HepG2 (cell line): Measurements from ENCODE around the gene PDK2. TPM values are rescaled to one million over a fixed set of nuclear protein-coding genes. Genes with fewer than 3 reads are reported as not detected.

ENCODE experiments used
- AHR ChIP-seq: IDR thresholded peaks from 2 replicates; pipeline ENCODE4 v1.6.1; 2018; ENCODE audit warnings: missing genetic modification reagents, missing compliant biosample characterization
- CENPT ChIP-seq: sonication (generic); formaldehyde crosslinking; IDR thresholded peaks from 2 replicates; pipeline ENCODE4 v1.8.0; 2022; ENCODE audit warnings: low read depth, mild to moderate bottlenecking, moderate library complexity, missing genetic modification reagents
- ELF3 ChIP-seq: IDR thresholded peaks from 2 replicates; pipeline ENCODE4 v1.6.1; 2016; ENCODE audit warnings: missing genetic modification reagents, missing compliant biosample characterization
- FOXA1 ChIP-seq, 2 experiments: fragments of 450-650 bp in 1 of 2; sonication (generic) in 1 of 2; formaldehyde crosslinking in 1 of 2; IDR thresholded peaks; 2 replicates each; pipeline versions ENCODE4 v1.4.0 to v1.6.1; 2016 to 2020; ENCODE audit warnings: missing genetic modification reagents in 1 of 2
- GATAD2A ChIP-seq: IDR thresholded peaks from 2 replicates; pipeline ENCODE4 v1.6.1; 2016
- HOXA3 ChIP-seq: sonication (generic); formaldehyde crosslinking; IDR thresholded peaks from 2 replicates; pipeline ENCODE4 v1.5.0; 2020; ENCODE audit warnings: missing genetic modification reagents
- LCORL ChIP-seq, 2 experiments: fragments of 450-650 bp in 1 of 2; sonication (generic) in 1 of 2; formaldehyde crosslinking in 1 of 2; IDR thresholded peaks; 2 replicates each; pipeline versions ENCODE4 v1.5.0 to v1.6.1; 2017 to 2020; ENCODE audit warnings: antibody characterized with exemption in 1 of 2, missing genetic modification reagents in 1 of 2
- NR2F1 ChIP-seq, 2 experiments: fragments of 450-650 bp in 1 of 2; formaldehyde crosslinking in 1 of 2; IDR thresholded peaks; 2 replicates each; pipeline versions ENCODE4 v1.5.0 to v1.6.1; 2016 to 2020; ENCODE audit warnings: mild to moderate bottlenecking in 1 of 2, missing compliant biosample characterization in 1 of 2, missing genetic modification reagents in 1 of 2, moderate library complexity in 1 of 2
- REPIN1 ChIP-seq: sonication (generic); formaldehyde crosslinking; IDR thresholded peaks from 2 replicates; pipeline ENCODE4 v1.8.0; 2022; ENCODE audit warnings: missing genetic modification reagents, low read depth, mild to moderate bottlenecking, borderline replicate concordance
- TGIF2 ChIP-seq: IDR thresholded peaks from 2 replicates; pipeline ENCODE4 v1.6.1; 2016; ENCODE audit warnings: control low read depth, missing compliant biosample characterization
- ZKSCAN8 ChIP-seq: IDR thresholded peaks from 2 replicates; pipeline ENCODE4 v1.6.1; 2016; ENCODE audit warnings: borderline replicate concordance, missing genetic modification reagents, missing compliant biosample characterization
- ZNF292 ChIP-seq: sonication (generic); formaldehyde crosslinking; IDR thresholded peaks from 2 replicates; pipeline ENCODE4 v1.8.1; 2022; ENCODE audit warnings: mild to moderate bottlenecking, low read depth, missing genetic modification reagents, borderline replicate concordance
- ZNF383 ChIP-seq: sonication (generic); formaldehyde crosslinking; IDR thresholded peaks from 2 replicates; pipeline ENCODE4 v1.4.0; 2020; ENCODE audit warnings: missing genetic modification reagents, mild to moderate bottlenecking, borderline replicate concordance
- ZNF563 ChIP-seq: sonication (generic); formaldehyde crosslinking; IDR thresholded peaks from 2 replicates; pipeline ENCODE4 v1.8.0; 2022; ENCODE audit warnings: mild to moderate bottlenecking, moderate library complexity, missing genetic modification reagents
- ZNF749 ChIP-seq: sonication (generic); formaldehyde crosslinking; IDR thresholded peaks from 2 replicates; pipeline ENCODE4 v1.8.0; 2022; ENCODE audit warnings: mild to moderate bottlenecking, missing genetic modification reagents, moderate library complexity, borderline replicate concordance
- ZNF781 ChIP-seq: sonication (generic); formaldehyde crosslinking; IDR thresholded peaks from 2 replicates; pipeline ENCODE4 v1.5.1; 2020; ENCODE audit warnings: borderline replicate concordance, mild to moderate bottlenecking, missing genetic modification reagents; ENCODE audit errors: not compliant biosample characterization
- ZNF816 ChIP-seq: sonication (generic); formaldehyde crosslinking; IDR thresholded peaks from 2 replicates; pipeline ENCODE4 v1.8.0; 2022; ENCODE audit warnings: missing genetic modification reagents, mild to moderate bottlenecking, borderline replicate concordance
- polyA plus RNA-seq, 8 experiments: library from polyadenylated mRNA; depleted of rRNA in 3 of 8; stranded (reverse) in 7 of 8; unstranded in 1 of 8; fragments of >200 nt; fragmentation: Illumina TruSeq in 4 of 8; extraction: Trizol in 4 of 8; gene quantifications; 2 replicates each; pipeline versions ENCODE4 v1.2.1 to v1.2.3, GENCODE V29; 2011 to 2016; ENCODE audit warnings: low read depth in 4 of 8, missing spikeins in 1 of 8, mixed read lengths in 1 of 8; ENCODE audit not compliant: insufficient read depth in 1 of 8
- total RNA-seq, 5 experiments: library from RNA; depleted of rRNA; stranded (reverse); fragments of >200 nt; fragmentation: Illumina TruSeq; extraction: Trizol; gene quantifications; 2 replicates each; pipeline ENCODE4 v1.2.3, GENCODE V29; 2016; ENCODE audit warnings: low read depth in 1 of 5
- TF ChIP-seq, protein P1 (sequence below): sonication (generic); formaldehyde crosslinking; IDR thresholded peaks from 2 replicates; pipeline ENCODE4 v1.5.0; 2020; ENCODE audit warnings: mild to moderate bottlenecking, missing genetic modification reagents
- TF ChIP-seq, protein P2 (sequence below): sonication (generic); formaldehyde crosslinking; IDR thresholded peaks from 2 replicates; pipeline ENCODE4 v1.4.0; 2020; ENCODE audit warnings: missing genetic modification reagents
- TF ChIP-seq, protein P3 (sequence below): IDR thresholded peaks from 2 replicates; pipeline ENCODE4 v1.6.1; 2016; ENCODE audit warnings: low read depth, borderline replicate concordance
- TF ChIP-seq, protein P4 (sequence below): sonication (generic); formaldehyde crosslinking; IDR thresholded peaks from 2 replicates; pipeline ENCODE4 v1.5.1; 2020; ENCODE audit warnings: missing genetic modification reagents, mild to moderate bottlenecking, borderline replicate concordance
- TF ChIP-seq, protein P5 (sequence below): sonication (generic); formaldehyde crosslinking; IDR thresholded peaks from 2 replicates; pipeline ENCODE4 v1.9.0; 2022; ENCODE audit warnings: low read depth, missing genetic modification reagents

Gene PDK2
- total and polyA plus RNA-seq, 2 of the 13 experiments (the other 11 are each of a cell fraction or from before 2014, with no cell fraction given): 18.5 to 59.7 TPM

DNA sequence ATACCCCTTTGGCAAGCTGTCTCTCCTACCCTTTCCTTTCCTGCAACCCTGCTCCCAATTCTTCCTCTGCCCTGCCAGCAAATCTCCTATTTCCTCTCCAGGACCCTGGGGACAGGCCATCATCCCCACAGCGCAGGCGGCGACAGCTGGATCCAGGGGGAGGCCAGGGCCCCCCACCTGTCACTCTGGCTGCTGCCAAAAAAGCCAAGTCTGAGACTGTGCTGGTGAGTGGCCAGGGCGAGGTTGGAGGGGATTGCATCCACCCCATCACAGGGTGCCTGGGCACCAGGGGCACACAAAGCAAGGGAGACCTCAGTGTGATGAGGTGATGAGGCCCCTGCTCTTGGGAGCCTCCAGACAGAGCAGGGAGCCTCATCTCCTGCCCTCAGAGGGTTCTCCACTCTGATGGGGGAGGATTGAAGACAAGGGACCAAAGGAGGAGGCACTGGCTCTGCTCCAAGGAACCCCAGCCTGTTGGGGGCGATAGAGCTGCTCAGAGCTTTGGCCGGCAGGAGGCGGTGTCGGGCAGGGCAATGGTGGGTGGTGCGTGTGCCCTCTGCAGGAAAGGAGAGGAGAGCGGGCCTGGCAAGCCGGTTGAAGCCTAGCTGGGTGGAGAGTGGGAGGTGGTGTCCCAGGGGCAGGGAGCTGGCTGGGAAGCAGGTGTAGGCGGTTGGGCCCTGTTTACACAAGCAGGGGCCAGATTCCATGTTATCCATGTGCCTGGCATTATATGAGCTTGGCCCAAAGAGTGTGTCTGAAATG is 15.6 kb upstream of the PDK2 start (continued):
- TF ChIP-seq NR2F1 (CRISPR knock-in tag; IDR thresholded peaks at IDR 0.05) (no peak), GATAD2A (CRISPR knock-in tag) (0 out of 2 replicates have a peak, but pooled peaks have one; percentile 22), ZNF563 (CRISPR knock-in tag) (no peak), ELF3 (CRISPR knock-in tag) (no peak), ZNF781 (CRISPR knock-in tag) (no peak), REPIN1 (peak; percentile 72), ZNF292 (no peak), FOXA1 (IDR thresholded peaks at IDR 0.05) (no peak), FOXA1 (CRISPR knock-in tag; IDR thresholded peaks at IDR 0.05) (peak; percentile 47; the same call in 1 of the 2 replicates), ZNF383 (no peak), ZNF816 (no peak), ZKSCAN8 (CRISPR knock-in tag) (no peak), CENPT (CRISPR knock-in tag) (0 out of 2 replicates have a peak, but pooled peaks have one; percentile 65), AHR (CRISPR knock-in tag) (peak; percentile 84; the same call in 1 of the 2 replicates), ZNF749 (CRISPR knock-in tag) (no peak), LCORL (IDR thresholded peaks at IDR 0.05) (no peak), LCORL (CRISPR knock-in tag; IDR thresholded peaks at IDR 0.05) (0 out of 2 replicates have a peak, but pooled peaks have one; percentile 47), HOXA3 (CRISPR knock-in tag) (peak; percentile 60; the same call in 1 of the 2 replicates), TGIF2 (CRISPR knock-in tag) (no peak)
- TF ChIP-seq, protein P1, sequence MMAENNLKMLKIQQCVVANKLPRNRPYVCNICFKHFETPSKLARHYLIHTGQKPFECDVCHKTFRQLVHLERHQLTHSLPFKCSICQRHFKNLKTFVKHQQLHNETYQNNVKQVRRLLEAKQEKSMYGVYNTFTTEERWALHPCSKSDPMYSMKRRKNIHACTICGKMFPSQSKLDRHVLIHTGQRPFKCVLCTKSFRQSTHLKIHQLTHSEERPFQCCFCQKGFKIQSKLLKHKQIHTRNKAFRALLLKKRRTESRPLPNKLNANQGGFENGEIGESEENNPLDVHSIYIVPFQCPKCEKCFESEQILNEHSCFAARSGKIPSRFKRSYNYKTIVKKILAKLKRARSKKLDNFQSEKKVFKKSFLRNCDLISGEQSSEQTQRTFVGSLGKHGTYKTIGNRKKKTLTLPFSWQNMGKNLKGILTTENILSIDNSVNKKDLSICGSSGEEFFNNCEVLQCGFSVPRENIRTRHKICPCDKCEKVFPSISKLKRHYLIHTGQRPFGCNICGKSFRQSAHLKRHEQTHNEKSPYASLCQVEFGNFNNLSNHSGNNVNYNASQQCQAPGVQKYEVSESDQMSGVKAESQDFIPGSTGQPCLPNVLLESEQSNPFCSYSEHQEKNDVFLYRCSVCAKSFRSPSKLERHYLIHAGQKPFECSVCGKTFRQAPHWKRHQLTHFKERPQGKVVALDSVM (CRISPR knock-in tag): 0 out of 2 replicates have a peak, but pooled peaks have one; percentile 18
- TF ChIP-seq, protein P2, sequence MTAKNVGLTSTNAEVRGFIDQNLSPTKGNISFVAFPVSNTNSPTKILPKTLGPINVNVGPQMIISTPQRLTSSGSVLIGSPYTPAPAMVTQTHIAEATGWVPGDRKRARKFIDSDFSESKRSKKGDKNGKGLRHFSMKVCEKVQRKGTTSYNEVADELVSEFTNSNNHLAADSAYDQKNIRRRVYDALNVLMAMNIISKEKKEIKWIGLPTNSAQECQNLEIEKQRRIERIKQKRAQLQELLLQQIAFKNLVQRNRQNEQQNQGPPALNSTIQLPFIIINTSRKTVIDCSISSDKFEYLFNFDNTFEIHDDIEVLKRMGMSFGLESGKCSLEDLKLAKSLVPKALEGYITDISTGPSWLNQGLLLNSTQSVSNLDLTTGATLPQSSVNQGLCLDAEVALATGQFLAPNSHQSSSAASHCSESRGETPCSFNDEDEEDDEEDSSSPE (CRISPR knock-in tag): peak; percentile 26; the same call in 1 of the 2 replicates
- TF ChIP-seq, protein P3, sequence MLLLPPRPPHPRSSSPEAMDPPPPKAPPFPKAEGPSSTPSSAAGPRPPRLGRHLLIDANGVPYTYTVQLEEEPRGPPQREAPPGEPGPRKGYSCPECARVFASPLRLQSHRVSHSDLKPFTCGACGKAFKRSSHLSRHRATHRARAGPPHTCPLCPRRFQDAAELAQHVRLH (CRISPR knock-in tag): peak; percentile 77; the same call in 1 of the 2 replicates
- TF ChIP-seq, protein P4, sequence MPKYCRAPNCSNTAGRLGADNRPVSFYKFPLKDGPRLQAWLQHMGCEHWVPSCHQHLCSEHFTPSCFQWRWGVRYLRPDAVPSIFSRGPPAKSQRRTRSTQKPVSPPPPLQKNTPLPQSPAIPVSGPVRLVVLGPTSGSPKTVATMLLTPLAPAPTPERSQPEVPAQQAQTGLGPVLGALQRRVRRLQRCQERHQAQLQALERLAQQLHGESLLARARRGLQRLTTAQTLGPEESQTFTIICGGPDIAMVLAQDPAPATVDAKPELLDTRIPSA (CRISPR knock-in tag): no peak
- TF ChIP-seq, protein P5, sequence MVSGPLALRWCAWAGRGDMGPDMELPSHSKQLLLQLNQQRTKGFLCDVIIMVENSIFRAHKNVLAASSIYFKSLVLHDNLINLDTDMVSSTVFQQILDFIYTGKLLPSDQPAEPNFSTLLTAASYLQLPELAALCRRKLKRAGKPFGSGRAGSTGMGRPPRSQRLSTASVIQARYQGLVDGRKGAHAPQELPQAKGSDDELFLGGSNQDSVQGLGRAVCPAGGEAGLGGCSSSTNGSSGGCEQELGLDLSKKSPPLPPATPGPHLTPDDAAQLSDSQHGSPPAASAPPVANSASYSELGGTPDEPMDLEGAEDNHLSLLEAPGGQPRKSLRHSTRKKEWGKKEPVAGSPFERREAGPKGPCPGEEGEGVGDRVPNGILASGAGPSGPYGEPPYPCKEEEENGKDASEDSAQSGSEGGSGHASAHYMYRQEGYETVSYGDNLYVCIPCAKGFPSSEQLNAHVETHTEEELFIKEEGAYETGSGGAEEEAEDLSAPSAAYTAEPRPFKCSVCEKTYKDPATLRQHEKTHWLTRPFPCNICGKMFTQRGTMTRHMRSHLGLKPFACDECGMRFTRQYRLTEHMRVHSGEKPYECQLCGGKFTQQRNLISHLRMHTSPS: peak; percentile 68
